HFF-Myc (cell line): ENCODE measurements around the gene ACAD11.
"Not testable (repeated sequence)": the region's sequence is repeated elsewhere in the genome, so short reads cannot be mapped to it uniquely, and the experiment has no call there.

Source experiments
- DNase-seq: peaks from one replicate; pipeline ENCODE4 v3.0.0-alpha.2; 2011; ENCODE audit warnings: low read depth; ENCODE audit errors: extremely low read depth
- H3K4me3 ChIP-seq: replicated peaks from 2 replicates; pipeline ENCODE4 v1.5.1; 2011; ENCODE audit warnings: low read depth, mild to moderate bottlenecking, control low read depth, low read length
- TF ChIP-seq, protein P1 (sequence below): IDR thresholded peaks from 2 replicates; pipeline ENCODE4 v1.5.1; 2012; ENCODE audit warnings: mild to moderate bottlenecking, low read depth, low read length, control low read depth; ENCODE audit errors: missing control alignments

Gene ACAD11

DNA sequence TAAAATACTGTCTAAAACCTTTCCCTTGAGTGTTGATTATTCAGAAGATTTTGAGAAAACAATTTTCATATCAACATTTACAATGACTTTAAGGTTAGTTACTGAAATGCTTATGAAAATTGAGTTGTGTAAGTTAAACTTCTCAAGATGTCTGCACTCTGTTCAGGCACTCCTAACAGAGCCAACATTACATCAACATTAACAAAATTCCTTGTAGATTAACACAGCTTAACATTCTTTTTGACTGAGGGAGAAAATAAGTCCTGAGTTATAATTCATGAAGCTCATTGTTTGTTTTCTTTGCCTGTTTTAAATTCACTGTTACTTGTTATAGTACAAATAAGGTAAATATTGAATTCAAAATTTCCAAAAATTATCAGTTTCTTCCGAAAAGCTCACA is 53.5 kb downstream of the ACAD11 start:
- H3K4me3 ChIP-seq: no peak overlapping the region
- TF ChIP-seq, protein P1, sequence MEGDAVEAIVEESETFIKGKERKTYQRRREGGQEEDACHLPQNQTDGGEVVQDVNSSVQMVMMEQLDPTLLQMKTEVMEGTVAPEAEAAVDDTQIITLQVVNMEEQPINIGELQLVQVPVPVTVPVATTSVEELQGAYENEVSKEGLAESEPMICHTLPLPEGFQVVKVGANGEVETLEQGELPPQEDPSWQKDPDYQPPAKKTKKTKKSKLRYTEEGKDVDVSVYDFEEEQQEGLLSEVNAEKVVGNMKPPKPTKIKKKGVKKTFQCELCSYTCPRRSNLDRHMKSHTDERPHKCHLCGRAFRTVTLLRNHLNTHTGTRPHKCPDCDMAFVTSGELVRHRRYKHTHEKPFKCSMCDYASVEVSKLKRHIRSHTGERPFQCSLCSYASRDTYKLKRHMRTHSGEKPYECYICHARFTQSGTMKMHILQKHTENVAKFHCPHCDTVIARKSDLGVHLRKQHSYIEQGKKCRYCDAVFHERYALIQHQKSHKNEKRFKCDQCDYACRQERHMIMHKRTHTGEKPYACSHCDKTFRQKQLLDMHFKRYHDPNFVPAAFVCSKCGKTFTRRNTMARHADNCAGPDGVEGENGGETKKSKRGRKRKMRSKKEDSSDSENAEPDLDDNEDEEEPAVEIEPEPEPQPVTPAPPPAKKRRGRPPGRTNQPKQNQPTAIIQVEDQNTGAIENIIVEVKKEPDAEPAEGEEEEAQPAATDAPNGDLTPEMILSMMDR: no peak
- no peak for DNase-seq

DNA sequence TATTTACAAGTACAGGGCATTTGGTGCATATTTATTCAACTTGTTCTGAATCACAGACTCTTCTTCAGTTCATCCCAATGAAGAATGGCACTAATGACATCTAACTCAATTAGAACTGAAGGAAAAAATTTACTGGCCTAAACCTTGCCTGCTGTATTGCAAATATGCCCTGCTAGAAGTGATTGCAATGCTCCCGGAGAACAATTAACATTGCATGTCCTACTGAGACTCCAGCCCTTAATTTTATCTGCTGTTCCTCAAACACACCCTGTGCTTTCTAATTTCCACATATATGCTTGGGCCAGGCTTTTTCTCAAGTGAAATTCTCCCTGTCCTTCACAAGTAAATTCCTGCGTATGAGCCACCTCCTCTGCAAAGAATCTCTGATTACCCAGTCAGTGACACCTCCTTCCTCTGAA is 54.2 kb downstream of the ACAD11 start:
- TF ChIP-seq, protein P1: no peak
- DNase-seq: no peak

DNA sequence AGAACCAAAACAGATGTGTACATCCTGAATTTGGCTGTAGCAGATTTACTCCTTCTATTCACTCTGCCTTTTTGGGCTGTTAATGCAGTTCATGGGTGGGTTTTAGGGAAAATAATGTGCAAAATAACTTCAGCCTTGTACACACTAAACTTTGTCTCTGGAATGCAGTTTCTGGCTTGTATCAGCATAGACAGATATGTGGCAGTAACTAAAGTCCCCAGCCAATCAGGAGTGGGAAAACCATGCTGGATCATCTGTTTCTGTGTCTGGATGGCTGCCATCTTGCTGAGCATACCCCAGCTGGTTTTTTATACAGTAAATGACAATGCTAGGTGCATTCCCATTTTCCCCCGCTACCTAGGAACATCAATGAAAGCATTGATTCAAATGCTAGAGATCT is 59.0 kb downstream of the ACAD11 start:
- H3K4me3 ChIP-seq, DNase-seq: not testable (repeated sequence)

More for the DNA sequence above, 54.2 kb downstream of the ACAD11 start:
- no peak overlapping the region for H3K4me3 ChIP-seq

DNA sequence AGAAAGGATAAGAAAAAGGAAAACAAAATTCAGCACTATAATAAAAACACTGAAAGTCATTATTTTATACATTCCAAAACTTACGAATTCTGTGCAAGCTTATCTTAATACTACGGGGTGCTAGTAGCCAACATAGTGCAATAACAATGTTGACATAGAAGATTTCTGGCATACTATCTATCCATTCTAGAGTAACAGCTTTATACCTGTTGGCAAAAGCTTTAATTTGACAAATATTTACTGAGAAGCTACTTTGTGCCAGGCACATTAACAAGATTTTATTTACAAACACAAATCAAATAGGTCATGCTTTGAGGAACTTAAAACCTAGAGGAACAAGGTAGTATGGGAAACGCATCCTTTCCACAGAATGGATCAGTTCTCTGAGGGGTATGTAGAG is 61.4 kb downstream of the ACAD11 start:
- H3K4me3 ChIP-seq: peak overlapping the region; percentile 35
- TF ChIP-seq, protein P1: no peak
- DNase-seq: no peak

DNA sequence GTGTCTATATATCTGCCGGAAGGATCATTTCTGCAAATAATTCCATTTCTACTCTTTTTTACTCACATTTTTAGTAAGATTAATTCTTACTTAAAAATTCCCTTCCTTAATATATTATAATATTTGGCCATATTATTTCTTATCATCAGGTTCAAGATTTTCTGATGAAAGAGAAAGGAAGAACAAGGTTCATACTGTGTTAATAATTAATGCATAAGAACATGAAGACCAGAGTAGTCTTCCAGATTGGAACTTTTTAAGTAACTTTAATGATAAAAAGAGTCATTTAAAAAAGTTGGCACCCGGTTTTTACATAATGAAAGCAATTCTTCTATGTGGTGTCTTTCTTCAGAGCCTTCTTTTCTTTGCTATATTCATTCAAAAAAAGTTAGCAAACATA is 61.9 kb downstream of the ACAD11 start:
- peak overlapping the region; percentile 35; the same call in 1 of the 2 replicates for H3K4me3 ChIP-seq
- TF ChIP-seq, protein P1: no peak

DNA sequence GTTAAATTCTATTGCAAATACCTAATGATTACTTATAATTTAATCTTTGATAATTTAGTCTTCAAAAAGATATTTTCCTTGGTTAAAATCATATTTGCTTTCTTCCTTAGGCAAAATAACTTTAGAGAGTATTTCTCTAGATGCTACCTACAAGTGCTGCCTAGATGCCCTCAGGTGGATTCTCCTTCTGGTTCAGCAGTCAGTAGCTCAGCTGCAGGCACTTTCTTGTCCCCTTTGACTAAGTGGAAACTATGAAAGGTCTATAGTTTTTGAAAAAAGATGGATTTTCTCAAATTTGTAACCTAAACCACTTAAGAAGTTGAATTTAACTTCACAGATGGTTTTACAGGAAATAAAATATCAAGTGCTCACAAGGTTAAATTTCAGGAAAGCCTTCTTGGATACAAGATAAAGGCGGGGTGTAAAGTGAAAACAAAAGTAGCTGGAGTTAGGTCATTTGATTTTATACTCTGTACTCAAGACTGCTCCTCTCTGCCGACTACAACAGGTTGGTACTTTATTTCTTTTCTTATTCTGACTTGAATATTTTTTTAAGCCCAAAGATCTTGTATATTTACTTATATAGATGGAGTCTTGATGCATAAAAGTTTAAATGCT is 62.7 kb downstream of the ACAD11 start, which contains the start of gene ACKR4:
TSS of gene ACKR4 (plus strand) at position 455 of the 618 bp plus-strand sequence. CDS start 3,128 bp downstream, outside the sequence.
- peak within 1 kb of the TSS; percentile 35 for H3K4me3 ChIP-seq
- TF ChIP-seq, protein P1: no peak
- DNase-seq: no peak

More for the DNA sequence above, 61.9 kb downstream of the ACAD11 start:
- DNase-seq: no peak

DNA sequence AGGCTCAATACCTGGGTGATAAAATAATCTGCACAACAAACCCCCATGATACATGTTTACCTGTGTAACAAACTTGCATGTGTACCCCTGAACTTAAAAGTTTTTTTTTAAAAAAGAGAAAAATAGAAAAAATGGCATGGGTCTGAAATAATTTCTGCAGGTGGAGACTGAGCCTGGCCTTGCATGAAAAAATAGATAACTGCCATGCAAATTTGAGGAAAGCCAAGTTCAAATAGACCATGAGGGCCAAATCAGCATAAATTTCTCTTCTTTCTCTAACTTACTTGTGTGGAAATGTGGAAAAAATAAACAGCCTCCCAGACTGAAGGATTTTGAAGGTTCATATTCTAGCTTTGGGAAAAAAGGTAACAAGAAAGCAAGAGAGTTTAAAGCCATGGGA is 63.3 kb downstream of the ACAD11 start:
- no peak for DNase-seq
- no peak overlapping the region for H3K4me3 ChIP-seq
- TF ChIP-seq, protein P1: no peak
